ENCODE data around the gene BHMT2. TPM values are rescaled to one million over a fixed set of nuclear protein-coding genes. Genes with fewer than 3 reads are reported as not detected.

BHMT2 gene
- total RNA-seq, 2 donors from 2014 or later: 8.1 to 17.1 TPM

- DNase-seq (ENCODE audit: low spot score): no peak
- peak within 1 kb of the TSS in 1 of 2 donors; percentile 18 for H3K4me3 ChIP-seq
- H3K36me3 ChIP-seq: no peaks in the 10 kb centered on the region
- no peaks in the 10 kb centered on the region for H3K9me3 ChIP-seq
- no peak within 1 kb of the TSS for H3K27ac ChIP-seq
- peaks cover 5 to 10% of the 10 kb centered on the region in 2 donors for H3K27me3 ChIP-seq
- TF ChIP-seq CTCF (IDR thresholded peaks at IDR 0.05): no peak
- peaks cover 0 to 17% of the 10 kb centered on the region in 2 donors for H3K4me1 ChIP-seq
Observed at GRCh38 chr5:79111387-79111959, 41.9 kb downstream of the BHMT2 start, which contains the start of gene BHMT. TSS of gene BHMT (plus strand) at chr5:79111809. CDS start at chr5:79111886, 77 bp downstream.

- H3K9me3 ChIP-seq: no peaks in the 10 kb centered on the region
- H3K27ac ChIP-seq: no peak overlapping the region
- no peaks in the 10 kb centered on the region for H3K36me3 ChIP-seq
- TF ChIP-seq CTCF (IDR thresholded peaks at IDR 0.05): no peak
- DNase-seq (ENCODE audit: low spot score): no peak
- peak overlapping the region in 1 of 2 donors; percentile 18 for H3K4me3 ChIP-seq
- H3K27me3 ChIP-seq: peaks cover 5 to 10% of the 10 kb centered on the region in 2 donors
- peaks cover 0 to 17% of the 10 kb centered on the region in 2 donors for H3K4me1 ChIP-seq
Observed at GRCh38 chr5:79111960-79112702, 42.6 kb downstream of the BHMT2 start.

GRCh38 chr5:79112703-79113058, 43.1 kb downstream of the BHMT2 start:
- Histone ChIP-seq H3K27ac (no peak overlapping the region), H3K9me3 (no peaks in the 10 kb centered on the region), H3K4me1 (peaks cover 0 to 12% of the 10 kb centered on the region in 2 donors), H3K4me3 (no peak overlapping the region), H3K27me3 (peaks cover 5 to 10% of the 10 kb centered on the region in 2 donors), H3K36me3 (no peaks in the 10 kb centered on the region)
- no peak for DNase-seq (ENCODE audit: low spot score)
- TF ChIP-seq CTCF (IDR thresholded peaks at IDR 0.05): no peak

- DNase-seq (ENCODE audit: low spot score): no peak
- H3K36me3 ChIP-seq: no peaks in the 10 kb centered on the region
- no peaks in the 10 kb centered on the region for H3K4me1 ChIP-seq
- H3K27ac ChIP-seq: no peak overlapping the region
- no peak for TF ChIP-seq CTCF (IDR thresholded peaks at IDR 0.05)
- H3K9me3 ChIP-seq: no peaks in the 10 kb centered on the region
- H3K4me3 ChIP-seq: no peak overlapping the region
- no peaks in the 10 kb centered on the region for H3K27me3 ChIP-seq
Observed at GRCh38 chr5:79119486-79119885, 49.9 kb downstream of the BHMT2 start.

GRCh38 chr5:79120221-79120620, 50.7 kb downstream of the BHMT2 start:
- Histone ChIP-seq H3K27ac (no peak overlapping the region), H3K4me3 (no peak overlapping the region), H3K36me3 (no peaks in the 10 kb centered on the region), H3K4me1 (no peaks in the 10 kb centered on the region), H3K27me3 (no peaks in the 10 kb centered on the region), H3K9me3 (no peaks in the 10 kb centered on the region)
- no peak for TF ChIP-seq CTCF (IDR thresholded peaks at IDR 0.05)
- no peak for DNase-seq (ENCODE audit: low spot score)
